ENCODE results near the gene ADAR.

GRCh38 chr1:154623358-154623757 lies 15.4 kb upstream of the ADAR start:
- TF ChIP-seq POLR2AphosphoS5 (IDR thresholded peaks at IDR 0.05; ENCODE audit: borderline replicate concordance, low read depth, low read length) (no peak), EZH2 (IDR thresholded peaks at IDR 0.05) (no peak), FOXP2 (optimal IDR thresholded peaks at IDR 0.05; ENCODE audit: control extremely low read depth, extremely low read length, insufficient read depth) (no peak)
